ENCODE results near the gene TRERF1.

Gene TRERF1

DNA sequence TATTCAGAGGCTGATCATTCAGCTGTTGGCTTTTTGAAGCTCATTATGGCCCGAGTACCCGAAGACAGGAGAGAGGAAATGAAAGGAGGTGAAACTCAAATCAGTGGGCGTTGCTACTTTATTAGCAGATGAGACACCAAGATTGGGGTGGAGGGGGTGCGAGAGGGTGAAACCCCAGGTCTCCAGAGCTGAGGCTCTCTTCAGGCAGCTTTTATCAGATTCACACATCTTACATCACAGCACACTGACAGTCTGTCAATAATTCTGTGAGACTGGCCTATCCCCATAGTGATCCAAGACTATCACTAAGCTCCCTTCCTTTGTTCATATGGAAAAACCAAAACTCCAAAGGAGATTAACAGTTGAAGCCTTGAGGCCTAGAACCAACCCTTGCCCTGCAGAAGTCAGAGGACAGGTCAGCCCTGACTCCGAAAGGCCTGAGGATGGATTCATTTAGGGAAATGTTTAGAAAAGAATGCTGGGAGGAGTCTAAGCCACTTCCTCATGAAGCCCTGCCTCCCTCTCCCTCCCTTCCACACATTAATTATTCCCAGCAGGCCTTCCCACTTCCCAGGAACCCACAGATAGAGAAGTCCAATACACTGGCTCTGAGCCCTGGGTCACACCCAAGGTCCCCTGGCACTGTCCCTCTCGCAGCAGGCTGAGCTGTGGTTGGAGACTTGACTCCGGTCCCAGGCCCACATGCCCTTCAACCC, 23.2 kb downstream of the TRERF1 start:
- peaks cover 7% of the 10 kb centered on the region for H3K4me1 ChIP-seq (ENCODE audit: low read length)
- H3K27ac ChIP-seq (ENCODE audit: low read length), result no peak overlapping the region
- no peaks in the 10 kb centered on the region for H3K36me3 ChIP-seq (replicated peaks; ENCODE audit: insufficient read depth, low read length)
- no peak overlapping the region for H3K9ac ChIP-seq (ENCODE audit: low read length)
- no peak overlapping the region for H3K4me3 ChIP-seq (ENCODE audit: low read length)
- DNase-seq, result no peak
- H3K27me3 ChIP-seq (replicated peaks; ENCODE audit: insufficient read depth, low read length), result no peaks in the 10 kb centered on the region
- H2AFZ ChIP-seq (ENCODE audit: low read length), result no peak overlapping the region
- H3K4me2 ChIP-seq (ENCODE audit: low read depth, low read length), result no peak overlapping the region
- no peak for TF ChIP-seq EZH2 (optimal IDR thresholded peaks at IDR 0.05; ENCODE audit: low read depth, low read length)
- TF ChIP-seq EZH2phosphoT487 (IDR thresholded peaks at IDR 0.05; ENCODE audit: low read length), result no peak
- TF ChIP-seq, protein P1, sequence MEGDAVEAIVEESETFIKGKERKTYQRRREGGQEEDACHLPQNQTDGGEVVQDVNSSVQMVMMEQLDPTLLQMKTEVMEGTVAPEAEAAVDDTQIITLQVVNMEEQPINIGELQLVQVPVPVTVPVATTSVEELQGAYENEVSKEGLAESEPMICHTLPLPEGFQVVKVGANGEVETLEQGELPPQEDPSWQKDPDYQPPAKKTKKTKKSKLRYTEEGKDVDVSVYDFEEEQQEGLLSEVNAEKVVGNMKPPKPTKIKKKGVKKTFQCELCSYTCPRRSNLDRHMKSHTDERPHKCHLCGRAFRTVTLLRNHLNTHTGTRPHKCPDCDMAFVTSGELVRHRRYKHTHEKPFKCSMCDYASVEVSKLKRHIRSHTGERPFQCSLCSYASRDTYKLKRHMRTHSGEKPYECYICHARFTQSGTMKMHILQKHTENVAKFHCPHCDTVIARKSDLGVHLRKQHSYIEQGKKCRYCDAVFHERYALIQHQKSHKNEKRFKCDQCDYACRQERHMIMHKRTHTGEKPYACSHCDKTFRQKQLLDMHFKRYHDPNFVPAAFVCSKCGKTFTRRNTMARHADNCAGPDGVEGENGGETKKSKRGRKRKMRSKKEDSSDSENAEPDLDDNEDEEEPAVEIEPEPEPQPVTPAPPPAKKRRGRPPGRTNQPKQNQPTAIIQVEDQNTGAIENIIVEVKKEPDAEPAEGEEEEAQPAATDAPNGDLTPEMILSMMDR (IDR thresholded peaks at IDR 0.05; ENCODE audit: low read length), result no peak
- H4K20me1 ChIP-seq (ENCODE audit: insufficient read depth, low read length), result no peaks in the 10 kb centered on the region
- no peaks in the 10 kb centered on the region for H3K9me2 ChIP-seq (replicated peaks; ENCODE audit: insufficient read depth, low read length)
- H3F3A ChIP-seq (ENCODE audit: insufficient read depth, low read length), result no peaks in the 10 kb centered on the region
- H3K79me2 ChIP-seq (ENCODE audit: low read length), result peaks cover 12% of the 10 kb centered on the region
- H3K9me3 ChIP-seq (replicated peaks; ENCODE audit: insufficient read depth, low read length), result no peaks in the 10 kb centered on the region

DNA sequence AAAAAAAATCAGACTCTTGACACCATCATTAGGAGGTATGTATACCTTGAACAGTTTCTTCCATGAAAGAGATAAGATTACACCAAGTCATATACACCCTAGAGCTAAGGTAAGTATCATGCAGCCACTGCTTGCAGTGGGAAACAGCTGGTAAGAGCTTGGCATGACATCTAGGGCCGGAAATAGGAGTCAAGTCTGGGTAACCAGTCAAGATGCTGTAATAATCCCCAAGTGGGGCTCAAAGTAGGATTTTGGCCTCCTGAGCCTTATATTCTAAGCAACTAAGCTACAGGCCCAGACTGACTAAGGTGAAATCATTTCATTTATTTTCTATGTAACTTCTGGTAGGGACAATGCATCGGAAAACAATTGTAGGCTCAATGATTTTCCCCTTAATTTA, 23.9 kb downstream of the TRERF1 start:
- peaks cover 12% of the 10 kb centered on the region; the same call in 1 of the 2 replicates for H3K79me2 ChIP-seq (ENCODE audit: low read length)
- H3K9me2 ChIP-seq (replicated peaks; ENCODE audit: insufficient read depth, low read length), result no peaks in the 10 kb centered on the region
- no peak overlapping the region for H3K4me2 ChIP-seq (ENCODE audit: low read depth, low read length)
- H3K4me3 ChIP-seq (ENCODE audit: low read length), result no peak overlapping the region
- no peaks in the 10 kb centered on the region for H4K20me1 ChIP-seq (ENCODE audit: insufficient read depth, low read length)
- H3K27me3 ChIP-seq (replicated peaks; ENCODE audit: insufficient read depth, low read length), result no peaks in the 10 kb centered on the region
- no peaks in the 10 kb centered on the region for H3F3A ChIP-seq (ENCODE audit: insufficient read depth, low read length)
- no peak for DNase-seq
- H3K9me3 ChIP-seq (replicated peaks; ENCODE audit: insufficient read depth, low read length), result no peaks in the 10 kb centered on the region
- peaks cover 7% of the 10 kb centered on the region for H3K4me1 ChIP-seq (ENCODE audit: low read length)
- no peak overlapping the region for H2AFZ ChIP-seq (ENCODE audit: low read length)
- H3K36me3 ChIP-seq (replicated peaks; ENCODE audit: insufficient read depth, low read length), result no peaks in the 10 kb centered on the region
- no peak overlapping the region for H3K9ac ChIP-seq (ENCODE audit: low read length)
- no peak overlapping the region for H3K27ac ChIP-seq (ENCODE audit: low read length)
- TF ChIP-seq EZH2phosphoT487 (IDR thresholded peaks at IDR 0.05; ENCODE audit: low read length) (no peak), EZH2 (optimal IDR thresholded peaks at IDR 0.05; ENCODE audit: low read depth, low read length) (no peak)
- TF ChIP-seq, protein P1 (IDR thresholded peaks at IDR 0.05; ENCODE audit: low read length), result no peak

DNA sequence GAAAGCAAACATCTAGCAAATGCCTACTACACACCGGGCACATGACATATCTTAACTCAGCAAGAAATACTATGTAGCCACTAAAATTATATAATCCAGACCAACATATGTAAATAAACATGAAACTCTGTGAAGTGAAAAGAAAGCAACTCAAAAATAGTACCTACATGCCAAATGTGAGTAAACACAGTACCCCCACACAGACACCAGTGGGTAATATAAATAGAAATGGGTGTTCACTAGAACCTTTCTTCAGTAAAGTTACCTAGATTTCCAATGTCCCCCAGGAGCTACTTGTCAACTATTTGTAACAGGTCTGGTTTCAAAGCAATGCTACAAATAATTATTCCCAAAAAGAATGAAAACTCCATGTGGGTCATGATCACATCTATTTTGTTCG, 25.5 kb downstream of the TRERF1 start:
- Histone ChIP-seq H3K36me3 (replicated peaks; ENCODE audit: insufficient read depth, low read length) (no peaks in the 10 kb centered on the region), H3K27me3 (replicated peaks; ENCODE audit: insufficient read depth, low read length) (no peaks in the 10 kb centered on the region), H3K9me3 (replicated peaks; ENCODE audit: insufficient read depth, low read length) (no peaks in the 10 kb centered on the region), H3K79me2 (ENCODE audit: low read length) (peaks cover 12% of the 10 kb centered on the region; the same call in 1 of the 2 replicates), H4K20me1 (ENCODE audit: insufficient read depth, low read length) (no peaks in the 10 kb centered on the region), H3K9me2 (replicated peaks; ENCODE audit: insufficient read depth, low read length) (no peaks in the 10 kb centered on the region), H2AFZ (ENCODE audit: low read length) (no peak overlapping the region), H3K4me3 (ENCODE audit: low read length) (no peak overlapping the region), H3F3A (ENCODE audit: insufficient read depth, low read length) (no peaks in the 10 kb centered on the region), H3K27ac (ENCODE audit: low read length) (no peak overlapping the region), H3K9ac (ENCODE audit: low read length) (no peak overlapping the region), H3K4me1 (ENCODE audit: low read length) (peaks cover 7% of the 10 kb centered on the region), H3K4me2 (ENCODE audit: low read depth, low read length) (peak overlapping the region; percentile 28; the same call in 1 of the 2 replicates)
- TF ChIP-seq EZH2phosphoT487 (IDR thresholded peaks at IDR 0.05; ENCODE audit: low read length) (no peak), EZH2 (optimal IDR thresholded peaks at IDR 0.05; ENCODE audit: low read depth, low read length) (no peak)
- TF ChIP-seq, protein P1 (IDR thresholded peaks at IDR 0.05; ENCODE audit: low read length), result no peak
- DNase-seq, result no peak

Data from MM.1S (cell line).